ENCODE results near the gene ADSS1. TPM values are rescaled to one million over a fixed set of nuclear protein-coding genes. Genes with fewer than 3 reads are reported as not detected.

The ADSS1 gene
- total RNA-seq, 3 donors from 2014 or later = 6.9 to 13.0 (median 7.3) TPM

GRCh38 chr14:104677512-104678332 is 46.3 kb upstream of the ADSS1 start:
- peak; percentile 55 for TF ChIP-seq POLR2A (IDR thresholded peaks at IDR 0.05)
- TF ChIP-seq CTCF (IDR thresholded peaks at IDR 0.05) = no peak
- TF ChIP-seq POLR2AphosphoS5 (IDR thresholded peaks at IDR 0.05) = peak; percentile 54 to 89 (median 82)
- intact Hi-C loops (cut with DNase I; ENCODE audit: low total_unique reads) = no loop called here
- H3K27me3 ChIP-seq = no peaks in the 10 kb centered on the region
- no peaks in the 10 kb centered on the region for H3K36me3 ChIP-seq
- H3K4me3 ChIP-seq = peak overlapping the region; percentile 59 to 78 (median 62)
- H3K9me3 ChIP-seq = no peaks in the 10 kb centered on the region
- H3K27ac ChIP-seq = peak overlapping the region; percentile 90 to 91
- peak; percentile 52 to 72 for DNase-seq (ENCODE audit: low spot score in 2 of 2)
- peaks cover 23 to 26% of the 10 kb centered on the region in 2 donors for H3K4me1 ChIP-seq

- Histone ChIP-seq H3K9me3 (no peaks in the 10 kb centered on the region), H3K36me3 (no peaks in the 10 kb centered on the region), H3K4me1 (peaks cover 24 to 32% of the 10 kb centered on the region in 2 donors), H3K27me3 (no peaks in the 10 kb centered on the region), H3K4me3 (peak overlapping the region; percentile 59 to 78 (median 62)), H3K27ac (peak overlapping the region; percentile 90 to 91)
- DNase-seq (ENCODE audit: low spot score in 2 of 2) = no peak
- TF ChIP-seq POLR2AphosphoS5 (IDR thresholded peaks at IDR 0.05) (no peak), CTCF (IDR thresholded peaks at IDR 0.05) (no peak), POLR2A (IDR thresholded peaks at IDR 0.05) (no peak)
- intact Hi-C loops (cut with DNase I; ENCODE audit: low total_unique reads) = no loop called here
Measured at GRCh38 chr14:104678346-104678745, 45.7 kb upstream of the ADSS1 start.

GRCh38 chr14:104678901-104679705 is 44.9 kb upstream of the ADSS1 start:
- Histone ChIP-seq H3K4me1 (peaks cover 24 to 32% of the 10 kb centered on the region in 2 donors), H3K36me3 (no peaks in the 10 kb centered on the region), H3K27me3 (no peaks in the 10 kb centered on the region), H3K27ac (peak overlapping the region; percentile 90 to 91), H3K4me3 (peak overlapping the region in 1 of 3 donors; percentile 78), H3K9me3 (no peaks in the 10 kb centered on the region)
- TF ChIP-seq POLR2A (IDR thresholded peaks at IDR 0.05) (no peak), POLR2AphosphoS5 (IDR thresholded peaks at IDR 0.05) (no peak), CTCF (IDR thresholded peaks at IDR 0.05) (no peak)
- DNase-seq (ENCODE audit: low spot score in 2 of 2) = no peak
- intact Hi-C loops (cut with DNase I; ENCODE audit: low total_unique reads) = no loop called here

GRCh38 chr14:104680056-104680805 is 43.8 kb upstream of the ADSS1 start:
- intact Hi-C loops (cut with DNase I; ENCODE audit: low total_unique reads) = no loop called here
- Histone ChIP-seq H3K4me1 (peaks cover 24 to 32% of the 10 kb centered on the region in 2 donors), H3K4me3 (no peak overlapping the region), H3K27me3 (no peaks in the 10 kb centered on the region), H3K9me3 (no peaks in the 10 kb centered on the region), H3K27ac (peak overlapping the region; percentile 90 to 91), H3K36me3 (no peaks in the 10 kb centered on the region)
- no peak for TF ChIP-seq CTCF (IDR thresholded peaks at IDR 0.05)
- TF ChIP-seq POLR2AphosphoS5 (IDR thresholded peaks at IDR 0.05) = no peak
- TF ChIP-seq POLR2A (IDR thresholded peaks at IDR 0.05) = no peak
- DNase-seq (ENCODE audit: low spot score in 2 of 2) = no peak
